ENCODE measurements around the gene BAG1.
A peak's percentile ranks its signal among the peaks of the same experiment; 100 is the strongest.

The BAG1 gene

GRCh38 chr9:33241298-33241697, 23.2 kb downstream of the BAG1 start:
- DNase-seq: no peak

- DNase-seq: peak; percentile 86
Measured at GRCh38 chr9:33239921-33240320, 24.6 kb downstream of the BAG1 start, which contains the start of gene SPINK4. TSS of gene SPINK4 (plus strand) at chr9:33240167. CDS start at chr9:33240209, 42 bp downstream.

- DNase-seq: no peak
Measured at GRCh38 chr9:33236571-33236970, 27.9 kb downstream of the BAG1 start.

GRCh38 chr9:33234511-33235467, 29.7 kb downstream of the BAG1 start:
- DNase-seq: no peak

- DNase-seq: peak; percentile 91
Measured at GRCh38 chr9:33233626-33234342, 30.7 kb downstream of the BAG1 start.

GRCh38 chr9:33232815-33233214, 31.7 kb downstream of the BAG1 start:
- no peak for DNase-seq

- DNase-seq: no peak
Measured at GRCh38 chr9:33231623-33231942, 32.9 kb downstream of the BAG1 start.

GRCh38 chr9:33230756-33231622, 33.5 kb downstream of the BAG1 start:
- DNase-seq: no peak

- DNase-seq: no peak
Measured at GRCh38 chr9:33229359-33230114, 35.0 kb downstream of the BAG1 start.

GRCh38 chr9:33228606-33229005, 35.9 kb downstream of the BAG1 start:
- no peak for DNase-seq

- DNase-seq: no peak
Measured at GRCh38 chr9:33227741-33228140, 36.8 kb downstream of the BAG1 start.

GRCh38 chr9:33227008-33227398, 37.5 kb downstream of the BAG1 start:
- peak; percentile 10 for DNase-seq

GRCh38 chr9:33225319-33226147, 39.0 kb downstream of the BAG1 start:
- peak; percentile 81 for DNase-seq

- no peak for DNase-seq
Measured at GRCh38 chr9:33223696-33224095, 40.8 kb downstream of the BAG1 start.

GRCh38 chr9:33222031-33222430, 42.5 kb downstream of the BAG1 start:
- no peak for DNase-seq

GRCh38 chr9:33221568-33221884, 43.0 kb downstream of the BAG1 start:
- no peak for DNase-seq

GRCh38 chr9:33220681-33221567, 43.6 kb downstream of the BAG1 start:
- no peak for DNase-seq

- no peak for DNase-seq
Measured at GRCh38 chr9:33211695-33212393, 52.7 kb downstream of the BAG1 start.

GRCh38 chr9:33210006-33210715, 54.3 kb downstream of the BAG1 start:
- DNase-seq: no peak

Data from hematopoietic multipotent progenitor cell treated with erythropoietin and hydrocortisone succinate and interleukin-3 and kit ligand, for 8 days (in vitro differentiated cells).